HEK293 (cell line): Measurements from ENCODE around the gene FASTK.

ENCODE experiments used
- ATF2 ChIP-seq: fragments of 450-650 bp; formaldehyde crosslinking; IDR thresholded peaks from 2 replicates; pipeline ENCODE4 v1.5.1; 2016; ENCODE audit warnings: missing biosample characterization, missing genetic modification characterization, low read depth
- CTCF ChIP-seq: fragments of 450-650 bp; formaldehyde crosslinking; IDR thresholded peaks from 2 replicates; pipeline ENCODE4 v1.5.1; 2016; ENCODE audit warnings: missing biosample characterization, missing genetic modification characterization
- ELK4 ChIP-seq: IDR thresholded peaks from 2 replicates; pipeline ENCODE4 v1.6.1; 2011; ENCODE audit warnings: mild to moderate bottlenecking, low read depth, low read length, borderline replicate concordance
- MYNN ChIP-seq: fragments of 450-650 bp; formaldehyde crosslinking; IDR thresholded peaks from 2 replicates; pipeline ENCODE4 v1.5.1; 2016; ENCODE audit warnings: missing biosample characterization, missing genetic modification characterization, borderline replicate concordance
- PBX3 ChIP-seq: sonication (generic); formaldehyde crosslinking; IDR thresholded peaks from 2 replicates; pipeline ENCODE4 v1.8.1; 2022; ENCODE audit warnings: mild to moderate bottlenecking, moderate library complexity, missing genetic modification reagents
- REST ChIP-seq: fragments of 450-650 bp; formaldehyde crosslinking; IDR thresholded peaks from 2 replicates; pipeline ENCODE4 v1.5.1; 2016; ENCODE audit warnings: missing biosample characterization, missing genetic modification characterization
- ZBTB17 ChIP-seq: fragments of 450-650 bp; formaldehyde crosslinking; IDR thresholded peaks from 2 replicates; pipeline ENCODE4 v1.5.1; 2016; ENCODE audit warnings: missing biosample characterization, missing genetic modification characterization
- ZNF10 ChIP-seq: fragments of 450-650 bp; formaldehyde crosslinking; IDR thresholded peaks from 2 replicates; pipeline ENCODE4 v1.5.1; 2017; ENCODE audit warnings: missing biosample characterization, missing genetic modification characterization
- ZNF19 ChIP-seq: fragments of 450-650 bp; formaldehyde crosslinking; IDR thresholded peaks from 2 replicates; pipeline ENCODE4; 2016; ENCODE audit warnings: missing biosample characterization, missing genetic modification characterization, low read depth
- ZNF202 ChIP-seq: fragments of 450-650 bp; formaldehyde crosslinking; IDR thresholded peaks from 2 replicates; pipeline ENCODE4 v1.5.1; 2016; ENCODE audit warnings: missing biosample characterization, missing genetic modification characterization, borderline replicate concordance
- ZNF530 ChIP-seq: fragments of 450-650 bp; formaldehyde crosslinking; IDR thresholded peaks from 2 replicates; pipeline ENCODE4 v1.5.1; 2016; ENCODE audit warnings: low read depth, missing biosample characterization, missing genetic modification characterization
- ZNF664 ChIP-seq: fragments of 450-650 bp; formaldehyde crosslinking; IDR thresholded peaks from 2 replicates; pipeline ENCODE4 v1.5.1; 2016; ENCODE audit warnings: missing biosample characterization, missing genetic modification characterization
- ZNF707 ChIP-seq: fragments of 450-650 bp; formaldehyde crosslinking; IDR thresholded peaks from 2 replicates; pipeline ENCODE4 v1.5.1; 2016; ENCODE audit warnings: missing biosample characterization, missing genetic modification characterization
- ZNF768 ChIP-seq: fragments of 450-650 bp; formaldehyde crosslinking; IDR thresholded peaks from 2 replicates; pipeline ENCODE4 v1.5.1; 2018; ENCODE audit warnings: missing biosample characterization, mild to moderate bottlenecking, missing genetic modification characterization

GRCh38 chr7:151128716-151129115, 48.1 kb upstream of the FASTK start:
- TF ChIP-seq ELK4 (no peak), ZNF768 (tag by site-specific recombination) (no peak), ZNF664 (no peak), ZNF10 (tag by site-specific recombination) (no peak), ZNF19 (no peak), MYNN (no peak), CTCF (no peak), ZBTB17 (tag by site-specific recombination) (no peak), PBX3 (CRISPR knock-in tag) (no peak), ZNF530 (tag by site-specific recombination) (no peak), ATF2 (tag by site-specific recombination) (no peak), ZNF707 (tag by site-specific recombination) (no peak), ZNF202 (tag by site-specific recombination) (no peak), REST (no peak)
